ENCODE measurements around the gene FEZF1. TPM values are rescaled to one million over a fixed set of nuclear protein-coding genes. Genes with fewer than 3 reads are reported as not detected.

The FEZF1 gene
- total and polyA plus RNA-seq, 12 donors, result not detected

- H3K9me3 ChIP-seq, result no peaks in the 10 kb centered on the region
- DNase-seq, result no peak
- H3K27ac ChIP-seq, result no peak overlapping the region
- peaks cover 7 to 45% (median 33%) of the 10 kb centered on the region in 9 donors for H3K4me1 ChIP-seq
- intact Hi-C loops (cut with DNase I), result no loop called here
- H3K4me3 ChIP-seq, result no peak overlapping the region
- no peak for ATAC-seq
- H3K36me3 ChIP-seq, result no peaks in the 10 kb centered on the region
- TF ChIP-seq CTCF (IDR thresholded peaks at IDR 0.05), result no peak
- peaks cover 44 to 100% (median 99%) of the 10 kb centered on the region in 7 donors for H3K27me3 ChIP-seq
- 16 to 18% methylated on average over 11 of the region's 11 CpGs for WGBS, 2 donors
Observed at GRCh38 chr7:122300956-122301833, 3.4 kb downstream of the FEZF1 start.

- H3K27me3 ChIP-seq, result peaks cover 38 to 100% (median 98%) of the 10 kb centered on the region in 7 donors
- peaks cover 7 to 37% (median 25%) of the 10 kb centered on the region in 9 donors for H3K4me1 ChIP-seq
- H3K27ac ChIP-seq, result no peak overlapping the region
- ATAC-seq (peak in 1 of 8 donors; percentile 10), DNase-seq (no peak)
- peak overlapping the region in 4 of 10 donors; percentile 4 to 10 (median 6) for H3K4me3 ChIP-seq
- TF ChIP-seq CTCF (IDR thresholded peaks at IDR 0.05), result no peak
- intact Hi-C loops (cut with DNase I), result no loop called here
- WGBS, 2 donors, result 2 to 5% methylated on average over 43 of the region's 43 CpGs
- H3K9me3 ChIP-seq, result no peaks in the 10 kb centered on the region
- H3K36me3 ChIP-seq, result no peaks in the 10 kb centered on the region
Observed at GRCh38 chr7:122300211-122300932, 4.2 kb downstream of the FEZF1 start.

DNA sequence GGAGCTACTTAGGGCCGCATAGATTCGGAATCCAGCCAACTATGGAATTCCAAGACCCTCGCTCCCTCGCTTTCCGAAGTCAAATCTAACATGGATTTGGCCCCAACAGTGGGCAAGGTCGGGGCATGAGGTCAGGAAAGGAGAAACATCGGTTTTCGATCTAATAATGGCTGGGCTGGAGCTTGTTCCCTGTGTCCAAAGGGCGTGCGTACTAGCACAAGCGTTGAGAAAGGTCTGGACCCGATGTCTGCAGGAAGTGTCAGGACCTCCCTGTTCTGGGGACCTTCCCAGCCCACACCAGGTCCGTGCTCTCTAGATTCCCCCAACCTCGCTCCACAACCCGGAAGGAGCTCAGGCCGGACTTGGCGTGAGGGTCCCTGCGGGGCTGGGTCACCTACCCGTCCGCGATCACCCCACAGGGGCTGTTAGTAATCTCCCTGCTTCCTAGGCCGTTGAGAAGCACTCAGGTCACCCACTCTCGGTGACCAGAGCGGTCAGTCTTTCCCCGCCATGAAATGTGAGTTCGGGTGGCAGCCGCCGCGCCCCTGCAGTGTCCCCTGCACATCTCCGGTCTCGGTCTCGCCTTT, 4.8 kb downstream of the FEZF1 start:
- ATAC-seq, result peak in 1 of 8 donors; percentile 31
- Histone ChIP-seq H3K4me1 (peaks cover 4 to 30% (median 18%) of the 10 kb centered on the region in 9 donors), H3K9me3 (no peaks in the 10 kb centered on the region), H3K27me3 (peaks cover 38 to 100% (median 95%) of the 10 kb centered on the region in 7 donors), H3K4me3 (peak overlapping the region in 4 of 10 donors; percentile 4 to 10 (median 6)), H3K36me3 (no peaks in the 10 kb centered on the region), H3K27ac (no peak overlapping the region)
- DNase-seq, result no peak
- intact Hi-C loops (cut with DNase I), result no loop called here
- WGBS, 2 donors, result 5 to 6% methylated on average over 32 of the region's 32 CpGs
- TF ChIP-seq CTCF (IDR thresholded peaks at IDR 0.05), result no peak

- DNase-seq (no peak), ATAC-seq (no peak)
- no peaks in the 10 kb centered on the region for H3K36me3 ChIP-seq
- 64 to 68% methylated on average over 2 of the region's 2 CpGs for WGBS, 2 donors
- no peak overlapping the region for H3K27ac ChIP-seq
- peaks cover 32 to 97% (median 88%) of the 10 kb centered on the region in 7 donors for H3K27me3 ChIP-seq
- intact Hi-C loops (cut with DNase I), result no loop called here
- no peak for TF ChIP-seq CTCF (IDR thresholded peaks at IDR 0.05)
- H3K9me3 ChIP-seq, result no peaks in the 10 kb centered on the region
- peaks cover 4 to 19% (median 12%) of the 10 kb centered on the region in 9 donors for H3K4me1 ChIP-seq
- no peak overlapping the region for H3K4me3 ChIP-seq
Observed at GRCh38 chr7:122298618-122299017, 5.9 kb downstream of the FEZF1 start.

All from heart right ventricle (tissue), 16 donors.